ENCODE results near the gene NOC4L. TPM values are rescaled to one million over a fixed set of nuclear protein-coding genes. Genes with fewer than 3 reads are reported as not detected.

NOC4L gene
- total RNA-seq, 2 experiments from 2014 or later = 31.0 to 47.6 TPM

DNA sequence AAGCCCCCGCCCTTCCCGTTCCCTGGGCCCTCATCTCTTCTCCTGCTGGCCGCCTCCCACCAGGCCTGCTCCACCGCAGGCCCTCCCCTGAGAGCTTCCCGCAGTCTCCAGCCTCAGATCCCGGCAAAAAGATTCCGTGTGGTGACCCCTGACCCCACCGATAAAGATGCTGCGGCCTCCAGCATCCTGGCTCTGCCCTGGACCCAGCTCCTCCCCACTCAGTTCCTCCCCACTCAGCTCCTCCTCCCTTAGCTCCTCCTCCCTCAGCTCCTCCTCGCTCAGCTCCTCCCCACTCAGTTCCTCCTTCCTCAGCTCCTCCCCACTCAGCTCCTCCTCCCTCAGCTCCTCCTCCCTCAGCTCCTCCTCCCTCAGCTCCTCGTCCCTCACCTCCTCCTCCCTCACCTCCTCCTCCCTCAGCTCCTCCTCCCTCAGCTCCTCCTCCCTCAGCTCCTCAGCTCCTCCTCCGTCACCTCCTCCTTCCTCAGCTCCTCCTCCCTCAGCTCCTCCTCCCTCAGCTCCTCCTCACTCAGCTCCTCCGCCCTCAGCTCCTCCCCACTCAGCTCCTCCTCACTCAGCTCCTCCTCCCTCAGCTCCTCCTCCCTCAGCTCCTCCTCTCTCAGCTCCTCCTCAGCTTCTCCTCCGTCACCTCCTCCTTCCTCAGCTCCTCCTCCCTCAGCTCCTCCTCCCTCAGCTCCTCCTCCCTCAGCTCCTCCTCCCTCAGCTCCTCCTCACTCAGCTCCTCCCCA, 17.0 kb downstream of the NOC4L start:
- H4K20me1 ChIP-seq (ENCODE audit: insufficient read depth, low read length) = no peaks in the 10 kb centered on the region
- no peak for DNase-seq (ENCODE audit: low spot score)
- ChIA-PET POLR2A (no interaction called here), CTCF (ENCODE audit: unreplicated experiment) (interaction anchor here (0.6 kb wide), 1 partner anchor 16 kb away, joined by 5 read pairs; no protein-coding TSS in a partner anchor)
- peaks cover 25% of the 10 kb centered on the region for H3K36me3 ChIP-seq (ENCODE audit: insufficient read depth, low read length)
- no peak overlapping the region for H3K4me2 ChIP-seq (ENCODE audit: low read length)
- intact Hi-C loops (cut with micrococcal nuclease; ENCODE audit: unreplicated experiment) = no loop called here
- no peak overlapping the region for H3K27ac ChIP-seq (ENCODE audit: low read depth, low read length, poor library complexity, severe bottlenecking)
- H3K9me2 ChIP-seq (ENCODE audit: insufficient read depth, low read length) = no peaks in the 10 kb centered on the region
- no peaks in the 10 kb centered on the region for H3K79me2 ChIP-seq (ENCODE audit: insufficient read depth, low read depth, low read length)
- peaks cover 23% of the 10 kb centered on the region for H3K9me3 ChIP-seq (ENCODE audit: low read length)
- no peak for TF ChIP-seq EZH2phosphoT487 (IDR thresholded peaks at IDR 0.05; ENCODE audit: borderline replicate concordance, low read depth, low read length)
- no peak for TF ChIP-seq CTCF (conservative IDR thresholded peaks at IDR 0.05; ENCODE audit: low read length)
- BruUV-seq (replicated peaks) = no TSS peak
- no peak overlapping the region for H3K4me3 ChIP-seq (ENCODE audit: low read depth, low read length, poor library complexity, severe bottlenecking)
- H3K4me1 ChIP-seq (ENCODE audit: insufficient read depth, low read length, poor library complexity, severe bottlenecking) = no peaks in the 10 kb centered on the region
- no peak overlapping the region for H2AFZ ChIP-seq (ENCODE audit: low read length)

DNA sequence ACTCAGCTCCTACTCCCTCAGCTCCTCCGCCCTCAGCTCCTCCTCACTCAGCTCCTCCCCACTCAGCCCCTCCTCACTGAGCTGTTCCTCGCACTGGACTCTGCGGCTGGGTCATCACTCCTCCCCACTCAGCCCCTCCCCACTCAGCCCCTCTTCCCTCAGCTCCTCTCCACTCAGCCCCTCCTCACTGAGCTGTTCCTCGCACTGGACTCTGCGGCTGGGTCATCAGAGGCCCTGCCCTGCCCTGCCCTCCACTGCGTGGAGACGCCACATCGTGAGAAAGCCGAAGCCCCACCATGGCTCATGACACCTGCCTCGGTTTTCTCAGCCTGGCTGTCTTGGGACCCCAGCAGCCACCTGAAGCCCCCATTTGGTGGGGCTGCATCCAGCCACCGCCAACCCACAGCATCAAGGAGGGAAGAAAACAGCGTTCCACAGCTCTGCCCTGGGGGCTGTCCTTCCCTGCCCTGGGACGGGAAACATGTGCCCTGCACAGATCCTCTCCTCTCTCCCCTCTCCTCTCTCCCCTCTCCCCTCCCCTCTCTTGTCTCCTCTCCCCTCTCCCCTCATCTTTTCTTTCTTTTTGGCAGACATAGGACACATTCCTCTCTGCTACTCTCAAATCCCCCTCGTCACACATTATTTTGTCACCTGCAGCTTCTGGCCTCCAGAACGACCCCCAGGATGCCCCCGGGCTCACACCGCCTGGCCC, 17.7 kb downstream of the NOC4L start:
- Histone ChIP-seq H3K27ac (ENCODE audit: low read depth, low read length, poor library complexity, severe bottlenecking) (no peak overlapping the region), H3K36me3 (ENCODE audit: insufficient read depth, low read length) (peaks cover 18% of the 10 kb centered on the region), H3K4me3 (ENCODE audit: low read depth, low read length, poor library complexity, severe bottlenecking) (no peak overlapping the region), H3K9me3 (ENCODE audit: low read length) (peaks cover 16% of the 10 kb centered on the region), H3K9me2 (ENCODE audit: insufficient read depth, low read length) (no peaks in the 10 kb centered on the region), H3K79me2 (ENCODE audit: insufficient read depth, low read depth, low read length) (no peaks in the 10 kb centered on the region), H2AFZ (ENCODE audit: low read length) (no peak overlapping the region), H3K4me2 (ENCODE audit: low read length) (no peak overlapping the region), H3K4me1 (ENCODE audit: insufficient read depth, low read length, poor library complexity, severe bottlenecking) (no peaks in the 10 kb centered on the region), H4K20me1 (ENCODE audit: insufficient read depth, low read length) (no peaks in the 10 kb centered on the region)
- CTCF ChIA-PET (ENCODE audit: unreplicated experiment) = no interaction called here
- POLR2A ChIA-PET = no interaction called here
- BruUV-seq (replicated peaks) = no TSS peak
- DNase-seq (ENCODE audit: low spot score) = no peak
- intact Hi-C loops (cut with micrococcal nuclease; ENCODE audit: unreplicated experiment) = no loop called here
- TF ChIP-seq EZH2phosphoT487 (IDR thresholded peaks at IDR 0.05; ENCODE audit: borderline replicate concordance, low read depth, low read length) (no peak), CTCF (conservative IDR thresholded peaks at IDR 0.05; ENCODE audit: low read length) (no peak)
